ENCODE measurements around the gene CYGB. TPM values are rescaled to one million over a fixed set of nuclear protein-coding genes. Genes with fewer than 3 reads are reported as not detected.
"Not testable (repeated sequence)": the region's sequence is repeated elsewhere in the genome, so short reads cannot be mapped to it uniquely, and the experiment has no call there.

CYGB gene
- total and polyA plus RNA-seq, 2 of the 13 experiments (the other 11 are each of a cell fraction or from before 2014, with no cell fraction given), result 18.9 to 27.1 TPM

- DNase-seq (ENCODE audit: low spot score) (no peak), FAIRE-seq (no peak), ATAC-seq (no peak)
- Histone ChIP-seq H3K4me1 (ENCODE audit: insufficient read depth, low read length) (peaks cover 71% of the 10 kb centered on the region), H3K27ac (ENCODE audit: extremely low read length, insufficient read depth, low read length) (no peak overlapping the region), H3K27me3 (ENCODE audit: control insufficient read depth in 1 of 2, insufficient read depth in 2 of 2, low read length in 2 of 2) (peaks cover 11 to 61% of the 10 kb centered on the region in 2 experiments), H3K4me2 (ENCODE audit: low read depth, low read length) (no peak overlapping the region), H3K9ac (ENCODE audit: insufficient read depth, low read depth, low read length) (no peak overlapping the region), H3K9me3 (ENCODE audit: low read length) (no peaks in the 10 kb centered on the region), H2AFZ (ENCODE audit: low read length) (no peak overlapping the region), H3K36me3 (replicated peaks in 1 of 2; ENCODE audit: control insufficient read depth in 1 of 2, insufficient read depth in 2 of 2, low read length in 2 of 2) (no peaks in the 10 kb centered on the region), H3K79me2 (ENCODE audit: insufficient read depth, low read length) (no peaks in the 10 kb centered on the region), H3K4me3 (replicated peaks in 1 of 3; ENCODE audit: insufficient read depth in 1 of 3, low read depth in 2 of 3, low read length in 3 of 3) (no peak overlapping the region), H4K20me1 (ENCODE audit: insufficient read depth, low read length) (no peaks in the 10 kb centered on the region)
- intact Hi-C loops (cut with micrococcal nuclease; ENCODE audit: unreplicated experiment), result no loop called here
- WGBS (ENCODE audit: low lambda C conversion rate), result 70% methylated on average over 22 of the region's 22 CpGs
- TF ChIP-seq HNRNPLL (IDR thresholded peaks at IDR 0.05; ENCODE audit: low read depth, low read length, poor library complexity, severe bottlenecking) (peak; percentile 8), DNMT1 (CRISPR knock-in tag; IDR thresholded peaks at IDR 0.05) (no peak), ZNF501 (CRISPR knock-in tag; IDR thresholded peaks at IDR 0.05) (0 out of 2 replicates have a peak, but pooled peaks have one; percentile 38)
- no TSS peak for BruUV-seq (replicated peaks)
- CTCF ChIA-PET (ENCODE audit: low intra/inter-chr PET ratio, low total read pairs), result no interaction called here
- in situ Hi-C loops (cut with HindIII; ENCODE audit: extremely low pct_ligation_motif_present, low pct_unique_long_range_greater_than_20kb), result no loop called here
- POLR2A ChIA-PET, result interaction anchor here (0.8 kb wide), 1 partner anchor 13 kb away, joined by 3 read pairs; no protein-coding TSS in a partner anchor
Observed at GRCh38 chr17:76515274-76515949, 22.1 kb downstream of the CYGB start.

GRCh38 chr17:76514355-76514754, 23.2 kb downstream of the CYGB start:
- DNase-seq (ENCODE audit: low spot score); H3K27ac ChIP-seq (ENCODE audit: extremely low read length, insufficient read depth, low read length); intact Hi-C loops (cut with micrococcal nuclease; ENCODE audit: unreplicated experiment); H3K79me2 ChIP-seq (ENCODE audit: insufficient read depth, low read length); H3K4me2 ChIP-seq (ENCODE audit: low read depth, low read length); H2AFZ ChIP-seq (ENCODE audit: low read length); BruUV-seq (replicated peaks); H3K36me3 ChIP-seq (replicated peaks in 1 of 2; ENCODE audit: control insufficient read depth in 1 of 2, insufficient read depth in 2 of 2, low read length in 2 of 2); H3K9me3 ChIP-seq (ENCODE audit: low read length); H3K9ac ChIP-seq (ENCODE audit: insufficient read depth, low read depth, low read length); H4K20me1 ChIP-seq (ENCODE audit: insufficient read depth, low read length); ATAC-seq; FAIRE-seq; in situ Hi-C loops (cut with HindIII; ENCODE audit: extremely low pct_ligation_motif_present, low pct_unique_long_range_greater_than_20kb); H3K4me3 ChIP-seq (replicated peaks in 1 of 3; ENCODE audit: insufficient read depth in 1 of 3, low read depth in 2 of 3, low read length in 3 of 3); CTCF ChIA-PET (ENCODE audit: low intra/inter-chr PET ratio, low total read pairs): not testable (repeated sequence)
- peaks cover 68% of the 10 kb centered on the region for H3K4me1 ChIP-seq (ENCODE audit: insufficient read depth, low read length)
- POLR2A ChIA-PET, result interaction anchor here (0.6 to 0.8 kb wide), 2 partner anchors 10 to 12 kb away, joined by 3 read pairs; no protein-coding TSS in a partner anchor
- 53% methylated on average over 6 of the region's 6 CpGs for WGBS (ENCODE audit: low lambda C conversion rate)
- TF ChIP-seq ZNF121 (CRISPR knock-in tag; IDR thresholded peaks at IDR 0.05), result peak; percentile 74
- peaks cover 8 to 50% of the 10 kb centered on the region in 2 experiments for H3K27me3 ChIP-seq (ENCODE audit: control insufficient read depth in 1 of 2, insufficient read depth in 2 of 2, low read length in 2 of 2)
